Ovary (tissue), 9 donors: ENCODE measurements around the gene MRPL4. TPM values are rescaled to one million over a fixed set of nuclear protein-coding genes. Genes with fewer than 3 reads are reported as not detected.

Experiments
- DNase-seq, 5 donors: peaks; one replicate each; pipeline ENCODE4 v3.0.0-alpha.2; 2019 to 2020
- H3K27ac ChIP-seq, 2 donors: fragments of 200-600 bp; one replicate each; pipeline versions ENCODE4 v1.5.1 to v1.8.0; 2019 to 2022
- H3K27me3 ChIP-seq: fragments of 200-600 bp; one replicate; pipeline ENCODE4 v1.8.0; 2022
- H3K36me3 ChIP-seq: fragments of 200-600 bp; sonication (generic); one replicate; pipeline ENCODE4 v1.5.1; 2019
- H3K4me1 ChIP-seq: one replicate; pipeline ENCODE4 v1.8.1; 2013; ENCODE audit warnings: mild to moderate bottlenecking, moderate library complexity; ENCODE audit not compliant: insufficient read depth
- H3K4me3 ChIP-seq: fragments of 200-600 bp; sonication (generic); one replicate; pipeline ENCODE4 v1.5.1; 2017
- H3K9me3 ChIP-seq, 2 donors: fragments of 200-600 bp in 1 of 2; sonication (generic) in 1 of 2; one replicate each; pipeline versions ENCODE4 v1.5.1 to v1.8.1; 2013 to 2019; ENCODE audit warnings: mild to moderate bottlenecking in 1 of 2, moderate library complexity in 1 of 2
- EP300 ChIP-seq: sonication (generic); formaldehyde crosslinking; IDR thresholded peaks from one replicate; pipeline ENCODE4 v1.6.1; 2017; ENCODE audit warnings: antibody characterized with exemption
- POLR2A ChIP-seq: fragments of 450-650 bp; IDR thresholded peaks from one replicate; pipeline ENCODE4 v1.6.1; 2017; ENCODE audit warnings: antibody characterized with exemption, mild to moderate bottlenecking, moderate library complexity
- WGBS, 3 donors: extraction: QIAGEN DNeasy Blood & Tissue Kit in 1 of 3; methylation state at CpG; one replicate each; pipeline versions ENCODE4 v1.1.5 to v1.1.7; 2013 to 2017; 5-methylcytosine and 5-hydroxymethylcytosine counted together
- intact Hi-C, 4 donors: fragments of 100-400 bp; cut with DNase I; formaldehyde crosslinking; loops; one replicate each; pipeline versions ENCODE4 v1.11.0 to v1.15.1; 2022 to 2023
- polyA plus RNA-seq, 2 donors: library from polyadenylated mRNA; stranded (reverse); fragments of 200-250 nt in 1 of 2; fragments of 350-450 nt in 1 of 2; fragmentation: Illumina TruSeq in 1 of 2; extraction: RNeasy Lipid Tissue Mini Kit (QIAGEN cat#74804) in 1 of 2; gene quantifications; one replicate each; pipeline ENCODE4 v1.2.3, GENCODE V29; 2013 to 2014
- total RNA-seq, 7 donors: library from RNA; depleted of rRNA in 2 of 7; stranded (reverse); fragments of >200 nt in 2 of 7; fragmentation: NEBNext Ultra II Directional in 3 of 7; extraction: Animal tissue kit (Norgen Biotek cat#: 25700) in 3 of 7; gene quantifications; one replicate each; pipeline versions ENCODE4 v1.1.0 to v1.2.4, GENCODE V29; 2016 to 2023
- TF ChIP-seq, protein P1 (sequence below), 3 donors: fragments of 450-650 bp in 2 of 3; fragments of 200-600 bp in 1 of 3; IDR thresholded peaks; one replicate each; pipeline versions ENCODE4 v1.5.1 to v1.8.0; 2016 to 2022; ENCODE audit warnings: antibody characterized with exemption in 3 of 3, mild to moderate bottlenecking in 1 of 3
- donor health status: DM: no; HTN: no; CAD: no; lungs with moderate emphysema.
- donor health status: DM: no; HTN: no; CAD: no.
- donor health status: Bipolar disorder and iron deficiency.
- donor health status: DM: yes; HTN: yes; CAD: no.
- donor health status: DM: no; HTN: no; CAD: no.
- donor health status: DM: yes; HTN: yes; CAD: no.

Gene MRPL4
- total and polyA plus RNA-seq, 9 donors, result 4.7 to 73.3 (median 58.9) TPM

DNA sequence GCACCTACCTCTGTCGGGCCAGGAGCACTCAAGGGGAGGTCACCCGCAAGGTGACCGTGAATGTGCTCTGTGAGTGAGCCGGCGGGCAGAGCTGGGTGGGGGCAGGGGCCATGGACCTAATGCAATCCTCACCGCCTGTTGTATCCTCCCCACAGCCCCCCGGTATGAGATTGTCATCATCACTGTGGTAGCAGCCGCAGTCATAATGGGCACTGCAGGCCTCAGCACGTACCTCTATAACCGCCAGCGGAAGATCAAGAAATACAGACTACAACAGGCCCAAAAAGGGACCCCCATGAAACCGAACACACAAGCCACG lies 32.9 kb downstream of the MRPL4 start:
- intact Hi-C loops, result no loop called here
- peaks cover 6% of the 10 kb centered on the region for H3K4me1 ChIP-seq
- WGBS, 3 donors, result 92 to 97% (median 94%) methylated on average over 13 of the region's 13 CpGs
- no peaks in the 10 kb centered on the region for H3K36me3 ChIP-seq
- no peak overlapping the region for H3K27ac ChIP-seq
- no peak overlapping the region for H3K4me3 ChIP-seq
- no peak for TF ChIP-seq EP300
- TF ChIP-seq POLR2A, result no peak
- TF ChIP-seq, protein P1, sequence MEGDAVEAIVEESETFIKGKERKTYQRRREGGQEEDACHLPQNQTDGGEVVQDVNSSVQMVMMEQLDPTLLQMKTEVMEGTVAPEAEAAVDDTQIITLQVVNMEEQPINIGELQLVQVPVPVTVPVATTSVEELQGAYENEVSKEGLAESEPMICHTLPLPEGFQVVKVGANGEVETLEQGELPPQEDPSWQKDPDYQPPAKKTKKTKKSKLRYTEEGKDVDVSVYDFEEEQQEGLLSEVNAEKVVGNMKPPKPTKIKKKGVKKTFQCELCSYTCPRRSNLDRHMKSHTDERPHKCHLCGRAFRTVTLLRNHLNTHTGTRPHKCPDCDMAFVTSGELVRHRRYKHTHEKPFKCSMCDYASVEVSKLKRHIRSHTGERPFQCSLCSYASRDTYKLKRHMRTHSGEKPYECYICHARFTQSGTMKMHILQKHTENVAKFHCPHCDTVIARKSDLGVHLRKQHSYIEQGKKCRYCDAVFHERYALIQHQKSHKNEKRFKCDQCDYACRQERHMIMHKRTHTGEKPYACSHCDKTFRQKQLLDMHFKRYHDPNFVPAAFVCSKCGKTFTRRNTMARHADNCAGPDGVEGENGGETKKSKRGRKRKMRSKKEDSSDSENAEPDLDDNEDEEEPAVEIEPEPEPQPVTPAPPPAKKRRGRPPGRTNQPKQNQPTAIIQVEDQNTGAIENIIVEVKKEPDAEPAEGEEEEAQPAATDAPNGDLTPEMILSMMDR (IDR thresholded peaks at IDR 0.05), result no peak
- no peak for DNase-seq
- no peaks in the 10 kb centered on the region for H3K27me3 ChIP-seq
- no peaks in the 10 kb centered on the region for H3K9me3 ChIP-seq

DNA sequence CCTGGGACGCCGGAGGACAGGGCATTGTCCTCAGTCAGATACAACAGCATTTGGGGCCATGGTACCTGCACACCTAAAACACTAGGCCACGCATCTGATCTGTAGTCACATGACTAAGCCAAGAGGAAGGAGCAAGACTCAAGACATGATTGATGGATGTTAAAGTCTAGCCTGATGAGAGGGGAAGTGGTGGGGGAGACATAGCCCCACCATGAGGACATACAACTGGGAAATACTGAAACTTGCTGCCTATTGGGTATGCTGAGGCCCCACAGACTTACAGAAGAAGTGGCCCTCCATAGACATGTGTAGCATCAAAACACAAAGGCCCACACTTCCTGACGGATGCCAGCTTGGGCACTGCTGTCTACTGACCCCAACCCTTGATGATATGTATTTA lies 33.4 kb downstream of the MRPL4 start:
- Histone ChIP-seq H3K36me3 (no peaks in the 10 kb centered on the region), H3K4me3 (no peak overlapping the region), H3K9me3 (no peaks in the 10 kb centered on the region), H3K27ac (no peak overlapping the region), H3K4me1 (peaks cover 8% of the 10 kb centered on the region), H3K27me3 (no peaks in the 10 kb centered on the region)
- intact Hi-C loops, result no loop called here
- WGBS, 3 donors, result 91 to 93% (median 93%) methylated on average over 4 of the region's 4 CpGs
- no peak for DNase-seq
- TF ChIP-seq, protein P1 (IDR thresholded peaks at IDR 0.05), result no peak
- TF ChIP-seq EP300 (no peak), POLR2A (no peak)

DNA sequence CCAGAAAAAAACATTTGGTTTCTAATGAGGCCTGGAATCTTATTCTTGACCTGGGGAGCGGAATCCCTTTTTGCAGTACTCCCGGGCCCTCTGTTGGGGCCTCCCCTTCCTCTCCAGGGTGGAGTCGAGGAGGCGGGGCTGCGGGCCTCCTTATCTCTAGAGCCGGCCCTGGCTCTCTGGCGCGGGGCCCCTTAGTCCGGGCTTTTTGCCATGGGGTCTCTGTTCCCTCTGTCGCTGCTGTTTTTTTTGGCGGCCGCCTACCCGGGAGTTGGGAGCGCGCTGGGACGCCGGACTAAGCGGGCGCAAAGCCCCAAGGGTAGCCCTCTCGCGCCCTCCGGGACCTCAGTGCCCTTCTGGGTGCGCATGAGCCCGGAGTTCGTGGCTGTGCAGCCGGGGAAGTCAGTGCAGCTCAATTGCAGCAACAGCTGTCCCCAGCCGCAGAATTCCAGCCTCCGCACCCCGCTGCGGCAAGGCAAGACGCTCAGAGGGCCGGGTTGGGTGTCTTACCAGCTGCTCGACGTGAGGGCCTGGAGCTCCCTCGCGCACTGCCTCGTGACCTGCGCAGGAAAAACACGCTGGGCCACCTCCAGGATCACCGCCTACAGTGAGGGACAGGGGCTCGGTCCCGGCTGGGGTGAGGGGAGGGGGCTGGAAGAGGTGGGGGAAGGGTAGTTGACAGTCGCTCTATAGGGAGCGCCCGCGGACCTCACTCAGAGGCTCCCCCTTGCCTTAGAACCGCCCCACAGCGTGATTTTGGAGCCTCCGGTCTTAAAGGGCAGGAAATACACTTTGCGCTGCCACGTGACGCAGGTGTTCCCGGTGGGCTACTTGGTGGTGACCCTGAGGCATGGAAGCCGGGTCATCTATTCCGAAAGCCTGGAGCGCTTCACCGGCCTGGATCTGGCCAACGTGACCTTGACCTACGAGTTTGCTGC lies 35.1 kb downstream of the MRPL4 start, which contains the start of gene ICAM4:
ICAM4 (plus strand) TSS at position 153 of the 935 bp plus-strand sequence; CDS start at position 211, 58 bp downstream.
- 3 to 7% (median 4%) methylated on average over 42 to 59 of the region's 59 CpGs for WGBS, 3 donors
- H3K27ac ChIP-seq, result no peak within 1 kb of the TSS
- no peak within 1 kb of the TSS for H3K4me3 ChIP-seq
- H3K27me3 ChIP-seq, result no peaks in the 10 kb centered on the region
- DNase-seq, result peak; percentile 58 to 83 (median 62)
- H3K9me3 ChIP-seq, result no peaks in the 10 kb centered on the region
- intact Hi-C loops, result no loop called here
- H3K4me1 ChIP-seq, result peaks cover 13% of the 10 kb centered on the region
- TF ChIP-seq EP300 (no peak), POLR2A (no peak)
- TF ChIP-seq, protein P1 (IDR thresholded peaks at IDR 0.05), result no peak
- no peaks in the 10 kb centered on the region for H3K36me3 ChIP-seq

DNA sequence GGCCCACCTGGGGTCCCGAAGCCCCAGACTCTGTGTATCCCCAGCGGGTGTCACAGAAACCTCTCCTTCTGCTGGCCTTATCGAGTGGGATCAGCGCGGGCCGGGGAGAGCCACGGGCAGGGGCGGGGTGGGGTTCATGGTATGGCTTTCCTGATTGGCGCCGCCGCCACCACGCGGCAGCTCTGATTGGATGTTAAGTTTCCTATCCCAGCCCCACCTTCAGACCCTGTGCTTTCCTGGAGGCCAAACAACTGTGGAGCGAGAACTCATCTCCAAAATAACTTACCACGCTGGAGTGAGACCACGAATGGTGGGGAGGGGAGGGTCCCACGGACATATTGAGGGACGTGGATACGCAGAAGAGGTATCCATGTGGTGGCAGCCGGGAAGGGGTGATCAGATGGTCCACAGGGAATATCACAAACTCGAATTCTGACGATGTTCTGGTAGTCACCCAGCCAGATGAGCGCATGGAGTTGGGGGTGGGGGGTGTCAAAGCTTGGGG lies 36.7 kb downstream of the MRPL4 start:
- H3K9me3 ChIP-seq, result no peaks in the 10 kb centered on the region
- H3K4me3 ChIP-seq, result no peak overlapping the region
- TF ChIP-seq, protein P1 (IDR thresholded peaks at IDR 0.05), result no peak
- no peak for TF ChIP-seq EP300
- TF ChIP-seq POLR2A, result no peak
- intact Hi-C loops, result no loop called here
- H3K4me1 ChIP-seq, result peaks cover 16% of the 10 kb centered on the region
- 4 to 11% (median 6%) methylated on average over 23 of the region's 23 CpGs for WGBS, 3 donors
- H3K36me3 ChIP-seq, result no peaks in the 10 kb centered on the region
- no peak overlapping the region for H3K27ac ChIP-seq
- peaks cover 6% of the 10 kb centered on the region for H3K27me3 ChIP-seq
- no peak for DNase-seq
